H7 (cell line): Measurements from ENCODE around the gene EXT2. TPM values are rescaled to one million over a fixed set of nuclear protein-coding genes. Genes with fewer than 3 reads are reported as not detected.
A peak's percentile ranks its signal among the peaks of the same experiment; 100 is the strongest.

Experiments used
- DNase-seq: peaks from one replicate; pipeline ENCODE4 v3.0.0; 2012
- H3K27me3 ChIP-seq: 2 replicates; pipeline ENCODE4 v1.6.0; 2011; ENCODE audit warnings: mild to moderate bottlenecking, low read length; ENCODE audit not compliant: control insufficient read depth, insufficient read depth
- H3K36me3 ChIP-seq: replicated peaks from 2 replicates; pipeline ENCODE4 v1.5.1; 2011; ENCODE audit warnings: low read length; ENCODE audit not compliant: control insufficient read depth, insufficient read depth
- H3K4me3 ChIP-seq: 2 replicates; pipeline ENCODE4 v1.5.1; 2011; ENCODE audit warnings: low read depth, mild to moderate bottlenecking, control low read depth, low read length, moderate library complexity; ENCODE audit not compliant: insufficient read depth
- total RNA-seq: library from RNA; depleted of rRNA; stranded (reverse); fragments of >200 nt; shearing (Covaris generic); gene quantifications from 2 replicates; pipeline ENCODE4 v1.2.3, GENCODE V29; 2014

The EXT2 gene
- total RNA-seq, 1 experiment from 2014 or later = 52.4 TPM

DNA sequence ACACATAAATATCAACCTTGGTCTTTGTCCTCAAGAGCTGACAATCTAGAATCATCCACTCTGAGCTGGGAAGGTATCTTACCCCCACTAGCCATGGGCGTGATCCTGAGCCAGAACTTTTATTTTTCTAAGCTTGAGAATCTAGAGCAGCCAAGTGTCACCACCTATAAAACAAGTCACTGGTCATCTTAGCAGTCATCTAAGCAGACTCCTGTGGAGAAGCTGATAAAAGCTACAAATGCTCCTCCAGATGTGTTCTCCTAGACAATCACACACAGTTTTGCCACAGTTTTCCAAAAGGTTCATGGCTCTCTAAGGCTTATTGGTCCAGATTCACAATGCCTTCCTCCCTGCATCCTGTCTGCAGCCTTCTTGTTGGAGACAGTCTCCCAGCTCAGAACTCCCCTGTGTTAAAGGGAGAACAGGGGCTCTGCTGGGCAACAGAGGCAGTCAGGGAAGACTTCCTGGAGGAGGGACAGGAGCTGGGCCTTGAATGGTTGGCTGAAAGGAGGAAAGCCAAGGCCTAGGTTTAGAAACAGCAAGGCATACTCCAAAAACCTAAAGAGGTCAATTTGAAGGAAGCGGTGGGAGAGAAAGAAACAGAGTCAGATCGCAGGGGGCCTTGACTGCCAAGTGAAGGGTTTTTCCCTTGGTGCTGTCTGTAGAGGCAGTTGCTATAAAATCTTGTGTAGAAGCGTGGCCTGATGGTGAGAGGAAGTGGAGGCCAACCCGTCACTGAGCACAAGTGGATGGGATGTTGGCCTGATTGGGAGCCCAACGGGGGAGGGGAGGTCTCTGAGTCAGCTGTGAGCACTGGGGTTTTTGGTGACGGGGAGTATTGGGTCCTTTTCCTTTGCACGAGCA lies 172.5 kb downstream of the EXT2 start:
- H3K4me3 ChIP-seq = no peak overlapping the region
- peak; percentile 51 for DNase-seq
- no peaks in the 10 kb centered on the region for H3K27me3 ChIP-seq
- H3K36me3 ChIP-seq = no peaks in the 10 kb centered on the region

DNA sequence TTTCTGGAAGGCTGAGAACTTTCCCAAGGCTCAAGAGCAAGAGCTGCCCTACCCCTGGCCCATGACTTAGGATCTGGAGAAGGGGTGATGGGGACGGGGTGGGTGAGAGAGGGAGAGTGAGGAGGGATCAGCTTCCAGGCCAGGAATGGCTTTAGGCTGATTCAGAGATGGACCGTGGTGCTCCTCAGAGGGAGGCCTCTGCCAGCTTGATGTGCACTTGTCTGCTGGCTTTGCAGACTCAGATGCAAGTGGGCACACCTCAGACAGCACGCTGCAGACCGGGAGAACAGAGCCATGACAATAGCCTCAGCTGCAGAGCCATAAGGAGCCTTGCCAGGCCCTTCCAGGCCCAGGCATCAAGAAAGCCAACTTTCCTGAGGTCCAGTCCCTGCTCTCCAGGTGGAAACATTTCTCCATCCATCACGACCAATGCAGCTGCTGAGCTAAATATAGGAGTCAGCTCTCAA lies 173.2 kb downstream of the EXT2 start:
- Histone ChIP-seq H3K4me3 (no peak overlapping the region), H3K27me3 (no peaks in the 10 kb centered on the region), H3K36me3 (no peaks in the 10 kb centered on the region)
- no peak for DNase-seq

DNA sequence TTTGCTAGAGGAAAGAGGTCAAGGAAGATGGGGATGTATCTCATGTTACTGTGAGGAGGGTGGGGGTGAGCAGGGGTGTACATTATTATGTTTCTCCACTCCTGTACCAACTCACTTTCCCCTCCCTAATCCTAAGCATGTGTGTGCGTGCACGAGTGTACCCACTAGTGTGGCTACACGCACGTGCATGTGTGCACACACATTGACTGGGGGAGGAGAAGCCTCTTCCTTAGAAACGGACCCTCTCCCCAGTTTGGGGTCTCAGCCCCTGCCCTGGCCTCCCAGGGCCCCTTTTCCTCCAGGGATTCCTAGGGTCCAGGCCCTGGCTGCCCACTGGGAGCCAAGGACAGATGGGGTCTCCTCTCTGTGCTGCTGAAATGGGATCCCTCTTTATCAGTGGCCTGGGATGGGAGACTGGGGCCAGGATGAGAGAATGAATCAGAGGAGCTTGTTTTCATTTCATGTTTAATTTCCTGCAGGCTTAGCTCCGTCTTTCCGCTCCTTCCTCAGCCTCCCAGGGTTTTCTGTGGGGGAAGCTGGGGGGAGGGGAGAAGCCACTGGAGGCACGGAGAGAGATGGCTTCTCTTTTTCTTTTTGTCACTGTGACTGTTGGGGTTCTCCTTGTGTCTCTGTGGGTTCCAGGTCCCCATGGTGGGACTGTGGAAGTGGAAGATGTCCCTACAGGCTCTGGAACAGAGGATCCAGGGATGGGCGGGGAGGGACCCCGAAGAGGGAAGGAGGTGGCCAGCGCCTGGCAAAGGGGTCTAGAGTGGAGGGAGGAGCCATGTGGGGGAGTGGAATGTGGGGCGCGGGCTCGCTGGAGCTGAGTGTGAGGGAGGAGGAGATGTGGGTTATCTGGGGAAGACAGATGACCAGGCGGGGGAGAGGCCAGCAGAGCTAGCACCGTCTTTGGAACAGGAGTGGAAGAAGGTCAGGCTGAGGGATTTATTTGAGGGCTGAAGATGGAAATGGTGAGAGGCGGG lies 174.2 kb downstream of the EXT2 start:
- Histone ChIP-seq H3K36me3 (no peaks in the 10 kb centered on the region), H3K27me3 (no peaks in the 10 kb centered on the region), H3K4me3 (no peak overlapping the region)
- DNase-seq = peak; percentile 53

DNA sequence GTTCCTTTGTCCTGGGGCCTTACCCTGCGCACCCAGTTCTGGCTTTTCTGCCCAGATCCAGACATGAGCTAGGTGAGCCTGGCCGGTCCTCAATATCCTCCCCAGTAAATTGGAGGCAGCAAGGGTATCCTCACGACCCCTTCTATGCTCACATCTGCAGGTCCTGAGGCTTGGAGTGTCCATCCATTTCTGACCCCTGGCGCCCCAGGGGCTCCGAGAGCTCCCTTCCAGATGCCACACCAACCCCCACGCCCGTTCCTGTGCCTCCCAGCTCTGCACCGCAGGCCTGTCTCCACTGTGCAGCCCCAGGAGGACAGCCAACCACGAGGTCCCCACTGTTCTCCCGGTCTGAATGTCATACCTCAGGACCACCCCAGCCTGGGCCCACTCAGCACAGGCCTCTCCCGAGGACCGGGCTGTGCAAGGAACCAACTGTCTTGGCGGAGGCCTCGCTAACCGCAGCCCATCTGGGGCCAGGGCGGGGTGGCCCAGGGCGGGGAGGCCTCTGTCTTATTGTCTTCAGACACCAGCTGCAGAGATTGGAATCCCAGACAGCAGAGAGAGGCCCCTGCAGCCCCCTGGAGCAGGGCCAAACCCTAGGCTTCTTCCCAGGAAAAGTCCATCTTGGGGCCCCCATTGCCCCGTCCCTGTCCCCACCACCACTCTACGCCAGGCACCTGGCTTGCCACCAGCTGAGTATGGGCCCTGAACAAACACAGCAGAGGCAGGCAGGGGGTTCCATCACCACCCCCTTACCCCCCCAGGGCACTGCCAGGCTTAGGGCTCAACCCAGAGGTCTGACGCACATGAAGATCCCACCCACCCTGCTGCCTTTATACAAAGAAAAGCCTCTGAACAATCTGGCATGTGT lies 175.2 kb downstream of the EXT2 start:
- Histone ChIP-seq H3K36me3 (no peaks in the 10 kb centered on the region), H3K4me3 (no peak overlapping the region), H3K27me3 (no peaks in the 10 kb centered on the region)
- DNase-seq = peak; percentile 47

DNA sequence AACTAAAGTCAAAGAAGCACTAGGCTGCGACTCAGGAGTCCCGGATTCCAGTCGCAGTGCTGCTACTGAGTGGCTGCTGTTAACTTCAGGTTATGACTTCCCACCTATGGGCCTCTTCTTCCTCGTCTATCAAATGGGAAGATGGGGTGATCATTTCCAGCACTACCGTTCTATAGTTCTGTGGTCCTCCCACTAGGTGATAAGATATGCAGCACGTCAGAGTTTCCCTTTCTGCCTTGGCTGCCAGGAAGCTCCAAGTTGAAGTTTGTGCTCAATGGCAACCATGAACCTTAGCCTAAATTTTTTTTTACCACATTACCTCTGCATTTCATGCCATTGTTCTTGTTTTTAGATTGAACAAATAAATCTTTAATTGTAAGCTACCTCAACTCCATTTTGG lies 175.8 kb downstream of the EXT2 start:
- H3K36me3 ChIP-seq = no peaks in the 10 kb centered on the region

DNA sequence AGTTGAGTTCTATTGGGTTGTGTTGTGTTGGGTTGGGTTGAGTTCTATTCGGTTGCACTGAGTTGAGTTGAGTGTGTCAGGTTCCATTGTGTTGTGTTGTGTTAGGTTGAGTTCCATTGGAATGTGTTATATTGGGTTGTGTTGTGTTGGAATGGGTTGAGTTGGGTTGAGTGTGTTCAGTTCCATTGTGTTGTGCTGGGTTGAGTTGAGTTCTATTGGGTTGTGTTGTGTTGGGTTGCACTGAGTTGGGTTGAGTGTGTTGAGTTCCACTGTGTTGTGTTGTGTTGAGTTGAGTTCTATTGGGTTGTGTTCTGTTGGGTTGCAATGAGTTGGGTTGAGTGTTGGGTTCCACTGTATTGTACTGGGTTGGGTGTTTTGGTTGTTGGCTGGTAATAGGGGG lies 178.9 kb downstream of the EXT2 start:
- no peak overlapping the region for H3K4me3 ChIP-seq
- DNase-seq = no peak
- H3K27me3 ChIP-seq = no peaks in the 10 kb centered on the region
- no peaks in the 10 kb centered on the region for H3K36me3 ChIP-seq

More for the DNA sequence above, 175.8 kb downstream of the EXT2 start:
- DNase-seq = no peak
- H3K4me3 ChIP-seq = no peak overlapping the region
- no peaks in the 10 kb centered on the region for H3K27me3 ChIP-seq

DNA sequence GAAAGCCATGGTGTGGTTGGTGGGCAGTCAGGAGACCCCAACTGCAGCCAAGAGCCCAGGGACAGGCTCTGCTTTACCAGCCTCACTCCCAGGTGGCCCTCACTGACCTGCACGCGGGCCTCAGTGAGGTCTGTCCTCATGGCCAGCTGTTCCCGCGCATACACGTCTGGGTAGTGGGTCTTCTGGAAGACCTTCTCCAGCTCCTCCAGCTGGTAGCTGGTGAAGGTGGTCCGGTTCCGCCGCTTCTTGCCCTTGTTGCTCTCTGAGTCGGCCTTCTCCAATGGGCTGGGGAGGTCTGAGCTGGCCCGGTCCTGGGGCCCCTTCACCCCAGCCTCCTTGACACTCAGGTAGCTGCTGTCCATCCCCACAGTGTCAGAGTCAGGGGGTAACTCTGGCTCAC lies 179.8 kb downstream of the EXT2 start:
- no peaks in the 10 kb centered on the region for H3K36me3 ChIP-seq

DNA sequence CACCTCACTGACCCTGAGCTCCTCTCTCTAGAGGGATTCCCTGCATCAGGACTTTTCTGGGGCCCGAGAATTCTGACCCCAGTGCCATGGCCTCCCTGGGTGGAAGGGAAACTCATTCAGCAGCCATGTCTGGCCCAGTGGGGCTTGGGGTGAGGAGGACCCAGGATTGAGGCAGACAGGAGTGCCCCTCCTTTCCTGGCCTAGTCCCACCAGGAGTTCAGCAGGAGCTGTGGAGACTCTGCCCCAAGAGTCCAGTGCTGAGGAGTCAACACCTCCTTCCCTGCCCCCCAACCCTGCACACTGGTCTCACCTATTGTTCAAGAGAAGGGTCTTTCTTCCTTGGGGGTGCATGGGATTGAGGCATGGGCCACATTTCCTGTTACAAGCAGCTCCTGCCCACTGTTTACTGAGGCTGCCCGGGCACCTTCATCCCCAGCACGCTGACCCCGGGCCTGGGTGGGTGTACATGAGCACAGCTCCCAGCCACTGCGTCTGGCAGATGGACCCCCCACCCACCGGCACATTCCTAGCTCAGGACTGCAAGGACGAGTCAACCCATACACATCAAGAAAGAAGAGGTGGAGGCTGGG lies 180.6 kb downstream of the EXT2 start:
- peak; percentile 25 for DNase-seq
- H3K4me3 ChIP-seq = no peak overlapping the region
- no peaks in the 10 kb centered on the region for H3K27me3 ChIP-seq
- no peaks in the 10 kb centered on the region for H3K36me3 ChIP-seq

More for the DNA sequence above, 179.8 kb downstream of the EXT2 start:
- peak; percentile 13 for DNase-seq
- Histone ChIP-seq H3K27me3 (no peaks in the 10 kb centered on the region), H3K4me3 (no peak overlapping the region)

DNA sequence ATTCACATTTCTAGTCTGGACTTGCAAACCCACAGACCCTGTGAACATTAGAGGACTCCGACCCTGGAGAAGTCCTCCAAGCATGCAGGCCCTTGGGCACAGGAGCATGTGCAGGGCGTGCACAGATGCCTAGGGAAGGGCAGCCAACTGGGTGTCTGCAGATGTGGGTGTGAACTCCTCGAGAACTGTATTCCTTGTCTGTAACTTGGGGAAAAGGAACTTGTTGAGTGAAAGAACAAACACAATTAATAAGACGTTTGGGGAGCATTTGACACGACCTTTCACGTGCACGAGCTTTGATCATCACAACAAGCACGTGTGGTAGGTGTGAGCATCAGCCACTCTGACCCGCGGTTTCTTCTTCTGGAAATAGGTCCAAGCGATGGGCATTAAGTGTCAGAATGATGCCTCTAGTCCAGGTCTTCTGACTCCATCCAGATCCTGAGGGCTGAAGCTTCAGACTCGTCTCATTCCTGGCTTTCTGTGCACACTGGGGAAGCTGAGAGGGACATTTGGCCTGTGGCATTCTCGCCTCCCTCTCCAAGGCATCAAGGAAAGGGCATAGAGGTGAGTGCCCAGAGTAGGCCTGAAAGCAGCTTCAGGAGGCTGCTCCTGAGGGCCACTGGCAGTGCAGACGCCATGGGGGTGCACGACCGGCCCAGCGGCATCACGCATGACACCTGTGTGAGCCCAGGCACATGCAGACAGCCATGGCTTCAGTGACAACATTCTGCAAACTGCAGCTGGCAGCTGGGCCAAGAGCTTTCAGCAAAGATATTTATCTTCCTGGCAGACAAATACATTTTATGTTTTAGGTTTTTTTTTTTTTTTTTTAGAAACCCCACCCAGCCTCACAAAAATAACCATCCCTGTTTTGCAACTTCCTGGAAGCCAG lies 182.0 kb downstream of the EXT2 start:
- no peak overlapping the region for H3K4me3 ChIP-seq
- DNase-seq = peak; percentile 26
- no peaks in the 10 kb centered on the region for H3K27me3 ChIP-seq
- no peaks in the 10 kb centered on the region for H3K36me3 ChIP-seq

DNA sequence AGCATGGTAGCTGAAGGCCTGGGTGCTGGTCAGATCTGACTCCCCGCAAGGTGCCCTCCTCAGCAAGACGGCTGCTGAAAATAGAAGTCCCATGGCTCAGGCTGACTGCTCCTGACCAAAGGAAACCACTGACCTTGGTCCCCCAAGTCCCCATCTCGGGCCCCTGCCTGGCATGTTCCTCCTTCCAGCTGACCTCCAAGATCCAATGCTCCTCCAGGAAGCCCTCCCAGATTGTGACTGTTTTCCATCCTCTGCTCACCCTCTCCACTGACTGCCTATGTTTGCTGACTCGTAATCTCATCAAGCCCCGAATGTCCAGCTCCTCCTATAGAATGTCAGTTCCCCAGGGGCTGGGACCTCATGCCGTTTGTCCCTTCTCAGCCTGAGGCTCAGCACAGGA lies 184.0 kb downstream of the EXT2 start:
- peak; percentile 24 for DNase-seq
- Histone ChIP-seq H3K36me3 (no peaks in the 10 kb centered on the region), H3K27me3 (no peaks in the 10 kb centered on the region), H3K4me3 (no peak overlapping the region)

DNA sequence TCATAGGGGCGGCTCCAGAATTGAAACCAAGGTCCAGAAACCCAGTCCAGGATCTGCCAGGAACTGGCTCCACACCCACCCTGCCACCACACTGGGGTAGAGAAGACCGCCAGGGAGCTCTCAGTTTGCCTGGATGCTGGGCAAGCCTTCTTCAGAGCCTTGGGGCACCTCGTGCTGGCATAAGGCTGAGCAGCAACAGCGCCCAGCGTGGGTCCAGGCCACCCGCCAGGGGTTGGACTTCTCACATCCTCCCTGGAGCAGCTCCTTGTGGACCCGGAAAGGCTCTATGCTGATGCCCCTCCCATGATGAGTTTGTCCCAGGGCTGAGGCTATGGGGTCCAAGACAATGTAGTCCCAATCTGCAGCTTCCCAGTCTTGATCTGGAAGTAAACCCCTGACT lies 184.8 kb downstream of the EXT2 start:
- DNase-seq = peak; percentile 19
- Histone ChIP-seq H3K36me3 (no peaks in the 10 kb centered on the region), H3K27me3 (no peaks in the 10 kb centered on the region), H3K4me3 (no peak overlapping the region)

DNA sequence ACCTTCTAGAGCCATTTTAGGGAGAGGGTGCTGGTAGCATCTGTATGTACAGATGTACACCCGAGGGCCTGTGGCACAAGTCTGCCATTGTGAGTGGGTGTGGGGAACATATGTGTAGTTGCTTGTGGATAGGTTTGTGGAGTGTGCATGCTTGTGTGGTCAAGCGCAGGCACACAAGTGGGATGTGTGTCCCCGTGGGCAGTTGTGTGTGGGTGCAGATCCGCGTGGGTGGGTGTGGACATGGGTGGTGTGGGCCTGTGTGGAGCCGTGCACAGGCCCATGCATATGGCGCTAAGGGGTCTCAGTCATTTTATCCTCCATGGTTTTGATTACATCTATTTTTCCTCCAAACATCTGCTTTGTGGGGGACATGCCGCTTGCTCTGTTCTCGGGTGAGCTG lies 185.7 kb downstream of the EXT2 start:
- no peak for DNase-seq
- no peaks in the 10 kb centered on the region for H3K27me3 ChIP-seq
- no peaks in the 10 kb centered on the region for H3K36me3 ChIP-seq
- no peak overlapping the region for H3K4me3 ChIP-seq

DNA sequence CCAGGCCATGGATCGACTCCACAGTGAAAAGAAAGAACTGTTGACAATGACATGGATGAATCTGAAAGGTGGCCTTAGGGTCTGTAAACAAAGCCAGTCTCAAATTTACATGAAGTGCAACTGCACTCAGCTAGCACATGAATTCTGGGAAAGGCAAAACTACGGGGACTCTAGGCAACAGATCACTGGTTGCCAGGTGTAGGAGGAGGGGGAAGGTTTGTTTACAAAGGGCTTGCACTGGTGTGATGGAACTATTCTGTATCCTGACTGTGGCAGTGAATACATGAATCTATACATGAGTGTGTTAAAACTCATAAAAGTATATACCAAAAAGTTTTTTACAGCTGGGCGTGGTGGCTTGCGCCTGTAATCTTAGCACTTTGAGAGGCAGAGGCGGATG lies 187.1 kb downstream of the EXT2 start:
- no peaks in the 10 kb centered on the region for H3K36me3 ChIP-seq
- no peak for DNase-seq
- no peaks in the 10 kb centered on the region for H3K27me3 ChIP-seq
- H3K4me3 ChIP-seq = no peak overlapping the region
